GM12874 (cell line): Measurements from ENCODE around the gene LDLRAD3.

Experiments used
- CTCF ChIP-seq: IDR thresholded peaks from 2 replicates; pipeline ENCODE4 v1.5.1; 2011; ENCODE audit warnings: low read depth, mild to moderate bottlenecking, control low read depth, low read length, moderate library complexity; ENCODE audit not compliant: insufficient read depth

LDLRAD3 gene

GRCh38 chr11:36023922-36024321, 80.1 kb downstream of the LDLRAD3 start:
- TF ChIP-seq CTCF, result no peak

GRCh38 chr11:36024716-36025115, 80.9 kb downstream of the LDLRAD3 start:
- TF ChIP-seq CTCF, result no peak

- no peak for TF ChIP-seq CTCF
Observed at GRCh38 chr11:36026315-36026968, 82.6 kb downstream of the LDLRAD3 start.

GRCh38 chr11:36027731-36028130, 83.9 kb downstream of the LDLRAD3 start:
- no peak for TF ChIP-seq CTCF

- TF ChIP-seq CTCF, result no peak
Observed at GRCh38 chr11:36029616-36030015, 85.8 kb downstream of the LDLRAD3 start.

- TF ChIP-seq CTCF, result no peak
Observed at GRCh38 chr11:36030731-36031281, 86.9 kb downstream of the LDLRAD3 start.

- TF ChIP-seq CTCF, result no peak
Observed at GRCh38 chr11:36033082-36033751, 89.4 kb downstream of the LDLRAD3 start.
